Naive thymus-derived CD4-positive, alpha-beta T cell (primary cell): ENCODE results near the gene PRR11. TPM values are rescaled to one million over a fixed set of nuclear protein-coding genes. Genes with fewer than 3 reads are reported as not detected.

Experiments used
- ATAC-seq: fragments of 150-1000 bp; cut with Tn5 transposase; 2 replicates; pipeline ENCODE4 v1.10.0; 2021; ENCODE audit warnings: mild to moderate bottlenecking, moderate library complexity
- CTCF ChIA-PET: fragments of 350-600 bp; sonication (Branson Sonifier 250); formaldehyde crosslinking; loops from one replicate; lab custom pipeline; 2021; ENCODE audit warnings: antibody characterized with exemption; lab: Charles Lee
- POLR2A ChIA-PET: fragments of 350-600 bp; sonication (Branson Sonifier 250); formaldehyde crosslinking; loops from one replicate; lab custom pipeline; 2021; ENCODE audit warnings: antibody characterized with exemption, inconsistent platforms; lab: Charles Lee
- DNase-seq, 9 donors: peaks; one replicate each; pipeline versions ENCODE4 v3.0.0 to v3.0.0-alpha.2; 2020 to 2022; ENCODE audit warnings: mixed read lengths in 1 of 9
- H3K27ac ChIP-seq: one replicate; pipeline ENCODE4 v1.7.0; 2013; ENCODE audit warnings: mild to moderate bottlenecking, low read depth, low read length, moderate library complexity
- H3K27me3 ChIP-seq, 2 donors: one replicate each; pipeline ENCODE4 v1.7.0; 2013; ENCODE audit warnings: low read length in 2 of 2, mild to moderate bottlenecking in 2 of 2, moderate library complexity in 2 of 2; ENCODE audit not compliant: control insufficient read depth in 2 of 2, insufficient read depth in 2 of 2
- H3K36me3 ChIP-seq, 3 experiments: 1 replicate in 2 of 3; 2 replicates in 1 of 3; pipeline ENCODE4 v1.7.0; 2013; ENCODE audit warnings: low read length in 3 of 3, mild to moderate bottlenecking in 3 of 3, moderate library complexity in 1 of 3; ENCODE audit not compliant: insufficient read depth in 3 of 3, control insufficient read depth in 2 of 3
- H3K4me1 ChIP-seq, 2 donors: one replicate each; pipeline ENCODE4 v1.7.0; 2013; ENCODE audit warnings: low read length in 2 of 2, mild to moderate bottlenecking in 2 of 2, moderate library complexity in 1 of 2; ENCODE audit not compliant: control insufficient read depth in 2 of 2, insufficient read depth in 2 of 2
- H3K4me3 ChIP-seq: 2 replicates; pipeline ENCODE4 v1.7.0; 2013; ENCODE audit warnings: mild to moderate bottlenecking, low read length
- H3K9me3 ChIP-seq, 3 experiments: 1 replicate in 2 of 3; 2 replicates in 1 of 3; pipeline ENCODE4 v1.7.0; 2013; ENCODE audit warnings: low read length in 3 of 3; ENCODE audit not compliant: control insufficient read depth in 2 of 3
- H3K27ac Mint-ChIP-seq, 9 donors: one replicate each; pipeline ENCODE4 v1.8.0; 2020 to 2022; ENCODE audit warnings: mixed read lengths in 9 of 9, mild to moderate bottlenecking in 8 of 9, moderate library complexity in 5 of 9, inconsistent platforms in 2 of 9
- H3K27me3 Mint-ChIP-seq, 5 donors: one replicate each; pipeline ENCODE4 v1.8.0; 2021 to 2022; ENCODE audit warnings: mixed read lengths in 5 of 5, mild to moderate bottlenecking in 1 of 5
- H3K36me3 Mint-ChIP-seq, 5 donors: one replicate each; pipeline ENCODE4 v1.8.0; 2020 to 2022; ENCODE audit warnings: mixed read lengths in 5 of 5, mild to moderate bottlenecking in 3 of 5, inconsistent platforms in 1 of 5
- H3K4me1 Mint-ChIP-seq, 7 donors: one replicate each; pipeline ENCODE4 v1.8.0; 2020 to 2022; ENCODE audit warnings: mixed read lengths in 7 of 7, mild to moderate bottlenecking in 3 of 7, inconsistent platforms in 1 of 7
- H3K4me3 Mint-ChIP-seq, 10 donors: one replicate each; pipeline ENCODE4 v1.8.0; 2020 to 2022; ENCODE audit warnings: mild to moderate bottlenecking in 10 of 10, mixed read lengths in 10 of 10, moderate library complexity in 6 of 10, inconsistent platforms in 2 of 10
- H3K9me3 Mint-ChIP-seq, 11 donors: one replicate each; pipeline ENCODE4 v1.8.0; 2020 to 2022; ENCODE audit warnings: mixed read lengths in 11 of 11, mild to moderate bottlenecking in 4 of 11, inconsistent platforms in 1 of 11, moderate library complexity in 1 of 11
- intact Hi-C, 2 donors: fragments of 100-400 bp; cut with micrococcal nuclease; formaldehyde crosslinking; loops; one replicate each; pipeline ENCODE4 v1.15.1; 2023
- polyA plus RNA-seq, 2 donors: library from polyadenylated mRNA; unstranded; fragments of 300-500 nt; fragmentation: Illumina TruSeq; gene quantifications; one replicate each; pipeline ENCODE4 v1.2.3, GENCODE V29; 2021
- total RNA-seq, 6 experiments: library from RNA in 5 of 6; stranded (reverse) in 5 of 6; gene quantifications; 1 replicate in 5 of 6; 2 replicates in 1 of 6; pipeline ENCODE4 v1.2.3 and lab custom pipeline; 2021 to 2026

Gene PRR11
- 10 to 100 TPM in 1 of 5 experiments, 1 to 10 TPM in 1, under 1 TPM in 3; 0.61 to 41.9 (median 1.00) TPM for total RNA-seq
- polyA plus RNA-seq, result under 1 TPM; 0.07 to 0.55 TPM
- 0.67 reads per million for total RNA-seq (lab: John Stamatoyannopoulos, UW)

- peaks cover 0 to 1% (median 0%) of the 10 kb centered on the region in 11 donors for H3K9me3 Mint-ChIP-seq
- H3K4me1 Mint-ChIP-seq, result peaks cover 8 to 52% (median 36%) of the 10 kb centered on the region in 7 donors
These were observed at the start of gene PRR11 for GRCh38 chr17:59155439-59156177. PRR11 (plus strand) TSS chr17:59155746; CDS start chr17:59169753, 14,007 bp downstream.

GRCh38 chr17:59105852-59106462, 49.6 kb upstream of the PRR11 start:
- H3K27me3 ChIP-seq, result no peaks in the 10 kb centered on the region
- Mint-ChIP-seq H3K36me3 (peaks cover 0 to 11% (median 3%) of the 10 kb centered on the region in 5 donors), H3K9me3 (peaks cover 0 to 2% (median 0%) of the 10 kb centered on the region in 11 donors), H3K27ac (peak overlapping the region; percentile 63 to 98 (median 90)), H3K27me3 (no peaks in the 10 kb centered on the region), H3K4me3 (peak overlapping the region; percentile 80 to 97 (median 94)), H3K4me1 (peaks cover 18 to 55% (median 39%) of the 10 kb centered on the region in 7 donors)
- ATAC-seq, result peak; percentile 67
- peak overlapping the region; percentile 83 for H3K27ac ChIP-seq
- DNase-seq, result peak in 8 of 9 donors; percentile 51 to 81 (median 73)
- H3K4me1 ChIP-seq, result peaks cover 11 to 26% of the 10 kb centered on the region in 2 donors
- CTCF ChIA-PET, result no interaction called here
- peak overlapping the region; percentile 69 for H3K4me3 ChIP-seq
- peaks cover 0 to 7% (median 0%) of the 10 kb centered on the region in 3 experiments for H3K36me3 ChIP-seq
- POLR2A ChIA-PET, result interaction anchor here (0.7 to 2.7 kb wide), 6 partner anchors 11 to 618 kb away, joined by 3 to 21 read pairs (median 4); partner anchors contain the start of genes HSF5, PRR11 and SKA2
- intact Hi-C loops, result loop anchor here (1.0 to 10.0 kb wide), 19 partner anchors 49 to 1496 kb away; partner anchors contain the start of genes CLTC (in 2 of the 2), GDPD1 (in 2 of the 2), PPM1D (in 2 of the 2) and PRR11 (in 2 of the 2)
- H3K9me3 ChIP-seq, result no peaks in the 10 kb centered on the region

More at GRCh38 chr17:59155439-59156177, at the start of gene PRR11:
- Histone ChIP-seq H3K27ac (peak within 1 kb of the TSS; percentile 75), H3K9me3 (no peaks in the 10 kb centered on the region), H3K4me1 (peaks cover 10 to 13% of the 10 kb centered on the region in 2 donors), H3K4me3 (peak within 1 kb of the TSS; percentile 89), H3K36me3 (peaks cover 0 to 5% (median 0%) of the 10 kb centered on the region in 3 experiments), H3K27me3 (no peaks in the 10 kb centered on the region)
- Mint-ChIP-seq H3K27ac (no peak within 1 kb of the TSS), H3K27me3 (no peaks in the 10 kb centered on the region), H3K4me3 (no peak within 1 kb of the TSS), H3K36me3 (peaks cover 0 to 5% (median 0%) of the 10 kb centered on the region in 5 donors)
- intact Hi-C loops, result loop anchor here (1.0 to 10.0 kb wide), 20 partner anchors 49 to 1519 kb away; partner anchors contain the start of genes CLTC (in 2 of the 2), GDPD1 (in 2 of the 2), SMG8 (in 2 of the 2) and SRSF1 (in 2 of the 2)
- DNase-seq (peak in 6 of 9 donors; percentile 62 to 99 (median 98)), ATAC-seq (peak; percentile 91)
- ChIA-PET CTCF (interaction anchor here (0.7 kb wide), 1 partner anchor 686 kb away, joined by 3 read pairs; no protein-coding TSS in a partner anchor), POLR2A (interaction anchor here (0.5 to 2.9 kb wide), 10 partner anchors 9 to 1033 kb away, joined by 3 to 21 read pairs (median 4); partner anchors contain the start of genes DHX40, SMG8 and TRIM37)

GRCh38 chr17:59106463-59107305, 48.9 kb upstream of the PRR11 start, which contains the start of gene TRIM37:
TRIM37 (minus strand) TSS chr17:59106880; CDS start chr17:59106461, 419 bp downstream.
- ATAC-seq (peak; percentile 98), DNase-seq (peak; percentile 96 to 100 (median 99))
- H3K9me3 Mint-ChIP-seq, result peaks cover 0 to 2% (median 0%) of the 10 kb centered on the region in 11 donors
- H3K36me3 Mint-ChIP-seq, result peaks cover 0 to 13% (median 3%) of the 10 kb centered on the region in 5 donors
- peaks cover 15 to 57% (median 39%) of the 10 kb centered on the region in 7 donors for H3K4me1 Mint-ChIP-seq
- POLR2A ChIA-PET, result interaction anchor here (0.5 to 2.7 kb wide), 7 partner anchors 11 to 1571 kb away, joined by 3 to 21 read pairs (median 3); partner anchors contain the start of genes BCAS3, HSF5, PRR11 and SKA2
- H3K27me3 Mint-ChIP-seq, result no peaks in the 10 kb centered on the region
- CTCF ChIA-PET, result no interaction called here
- no peaks in the 10 kb centered on the region for H3K9me3 ChIP-seq
- H3K27ac ChIP-seq, result peak within 1 kb of the TSS; percentile 83
- H3K4me1 ChIP-seq, result peaks cover 11 to 26% of the 10 kb centered on the region in 2 donors
- peak within 1 kb of the TSS; percentile 80 to 97 (median 94) for H3K4me3 Mint-ChIP-seq
- H3K4me3 ChIP-seq, result peak within 1 kb of the TSS; percentile 69
- H3K36me3 ChIP-seq, result peaks cover 0 to 5% (median 0%) of the 10 kb centered on the region in 3 experiments
- intact Hi-C loops, result loop anchor here (1.0 to 10.0 kb wide), 19 partner anchors 49 to 1496 kb away; partner anchors contain the start of genes CLTC (in 2 of the 2), GDPD1 (in 2 of the 2), PPM1D (in 2 of the 2) and PRR11 (in 2 of the 2)
- peak within 1 kb of the TSS; percentile 63 to 98 (median 90) for H3K27ac Mint-ChIP-seq
- no peaks in the 10 kb centered on the region for H3K27me3 ChIP-seq

GRCh38 chr17:59107306-59107670, 48.3 kb upstream of the PRR11 start:
- ChIA-PET CTCF (no interaction called here), POLR2A (interaction anchor here (0.5 to 2.7 kb wide), 8 partner anchors 11 to 1570 kb away, joined by 3 to 21 read pairs (median 4); partner anchors contain the start of genes BCAS3, HSF5, PRR11 and SKA2)
- Mint-ChIP-seq H3K36me3 (peaks cover 0 to 13% (median 4%) of the 10 kb centered on the region in 5 donors), H3K9me3 (peaks cover 0 to 2% (median 0%) of the 10 kb centered on the region in 11 donors), H3K27me3 (no peaks in the 10 kb centered on the region), H3K4me1 (peaks cover 15 to 58% (median 35%) of the 10 kb centered on the region in 7 donors), H3K27ac (peak overlapping the region in 8 of 9 donors; percentile 10 to 98 (median 89)), H3K4me3 (peak overlapping the region; percentile 80 to 97 (median 94))
- H3K36me3 ChIP-seq, result peaks cover 0 to 5% (median 0%) of the 10 kb centered on the region in 3 experiments
- peaks cover 11 to 26% of the 10 kb centered on the region in 2 donors for H3K4me1 ChIP-seq
- intact Hi-C loops, result loop anchor here (2.0 to 10.0 kb wide), 9 partner anchors 114 to 1495 kb away; partner anchors contain the start of genes PPM1D (in 2 of the 2), SRSF1 (in 2 of the 2), DHX40 (in 1 of the 2) and GDPD1 (in 1 of the 2)
- no peaks in the 10 kb centered on the region for H3K27me3 ChIP-seq
- ATAC-seq (no peak), DNase-seq (no peak)
- no peaks in the 10 kb centered on the region for H3K9me3 ChIP-seq
- peak overlapping the region; percentile 67 for H3K4me3 ChIP-seq
- H3K27ac ChIP-seq, result peak overlapping the region; percentile 63

GRCh38 chr17:59108400-59109102, 47.0 kb upstream of the PRR11 start:
- Mint-ChIP-seq H3K4me3 (peak overlapping the region in 2 of 10 donors; percentile 25 to 35), H3K4me1 (peaks cover 15 to 56% (median 35%) of the 10 kb centered on the region in 7 donors), H3K36me3 (peaks cover 0 to 13% (median 4%) of the 10 kb centered on the region in 5 donors), H3K27ac (no peak overlapping the region), H3K27me3 (no peaks in the 10 kb centered on the region), H3K9me3 (peaks cover 0 to 2% (median 0%) of the 10 kb centered on the region in 11 donors)
- intact Hi-C loops, result loop anchor here (5.0 to 10.0 kb wide), 5 partner anchors 416 to 1494 kb away; partner anchors contain the start of genes PPM1D (in 2 of the 2), DHX40 (in 1 of the 2), RAD51C (in 1 of the 2) and RNFT1 (in 1 of the 2)
- Histone ChIP-seq H3K36me3 (peaks cover 0 to 5% (median 0%) of the 10 kb centered on the region in 3 experiments), H3K4me3 (no peak overlapping the region), H3K27me3 (no peaks in the 10 kb centered on the region), H3K9me3 (no peaks in the 10 kb centered on the region), H3K27ac (no peak overlapping the region), H3K4me1 (peaks cover 11 to 26% of the 10 kb centered on the region in 2 donors)
- POLR2A ChIA-PET, result interaction anchor here (1.2 kb wide), 1 partner anchor 43 kb away, joined by 4 read pairs; no protein-coding TSS in a partner anchor
- DNase-seq (no peak), ATAC-seq (no peak)
- CTCF ChIA-PET, result interaction anchor here (0.6 to 0.7 kb wide), 3 partner anchors 9 to 323 kb away, joined by 3 to 4 read pairs (median 3); no protein-coding TSS in a partner anchor
